CD4-positive, CD25-positive, alpha-beta regulatory T cell (primary cell): Measurements from ENCODE around the gene NANOG. TPM values are rescaled to one million over a fixed set of nuclear protein-coding genes. Genes with fewer than 3 reads are reported as not detected.
"Not testable (repeated sequence)": the region's sequence is repeated elsewhere in the genome, so short reads cannot be mapped to it uniquely, and the experiment has no call there.

ENCODE experiments used
- ATAC-seq, 2 donors: fragments of 150-1000 bp; cut with Tn5 transposase; one replicate each; pipeline ENCODE4 v1.10.0; 2021; ENCODE audit warnings: low read depth in 2 of 2, moderate number of reproducible peaks in 2 of 2, moderate library complexity in 1 of 2
- DNase-seq, 3 donors: peaks; one replicate each; pipeline versions ENCODE4 v3.0.0 to v3.0.0-alpha.2; 2012 to 2022; ENCODE audit warnings: mixed read lengths in 1 of 3
- H3K27ac ChIP-seq: one replicate; pipeline ENCODE4 v1.7.0; 2013; ENCODE audit warnings: mild to moderate bottlenecking, low read length; ENCODE audit not compliant: insufficient read depth, poor library complexity, severe bottlenecking
- H3K27me3 ChIP-seq: one replicate; pipeline ENCODE4 v1.7.0; 2013; ENCODE audit warnings: low read length; ENCODE audit not compliant: control insufficient read depth, insufficient read depth
- H3K36me3 ChIP-seq: one replicate; pipeline ENCODE4 v1.7.0; 2013; ENCODE audit warnings: mild to moderate bottlenecking, low read length, moderate library complexity; ENCODE audit not compliant: control insufficient read depth, insufficient read depth
- H3K4me1 ChIP-seq: 2 replicates; pipeline ENCODE4 v1.7.0; 2013; ENCODE audit warnings: mild to moderate bottlenecking, low read length; ENCODE audit not compliant: insufficient read depth, control insufficient read depth, poor library complexity, severe bottlenecking
- H3K4me3 ChIP-seq: one replicate; pipeline ENCODE4 v1.7.0; 2013; ENCODE audit warnings: low read depth, mild to moderate bottlenecking, low read length, moderate library complexity
- H3K9me3 ChIP-seq, 2 experiments: 1 replicate in 1 of 2; 2 replicates in 1 of 2; pipeline ENCODE4 v1.7.0; 2013; ENCODE audit warnings: low read length in 2 of 2, mild to moderate bottlenecking in 1 of 2, moderate library complexity in 1 of 2; ENCODE audit not compliant: control insufficient read depth in 2 of 2
- H3K27ac Mint-ChIP-seq, 3 donors: one replicate each; pipeline ENCODE4 v1.8.0; 2020 to 2022; ENCODE audit warnings: mild to moderate bottlenecking in 3 of 3, mixed read lengths in 3 of 3, moderate library complexity in 2 of 3
- H3K27me3 Mint-ChIP-seq: one replicate; pipeline ENCODE4 v1.8.0; 2022; ENCODE audit warnings: mild to moderate bottlenecking, mixed read lengths
- H3K36me3 Mint-ChIP-seq: one replicate; pipeline ENCODE4 v1.8.0; 2020; ENCODE audit warnings: mixed read lengths
- H3K4me1 Mint-ChIP-seq, 4 donors: one replicate each; pipeline ENCODE4 v1.8.0; 2020 to 2022; ENCODE audit warnings: mixed read lengths in 4 of 4, mild to moderate bottlenecking in 1 of 4
- H3K4me3 Mint-ChIP-seq, 4 donors: one replicate each; pipeline ENCODE4 v1.8.0; 2020 to 2022; ENCODE audit warnings: mild to moderate bottlenecking in 4 of 4, mixed read lengths in 4 of 4, moderate library complexity in 3 of 4
- H3K9me3 Mint-ChIP-seq, 7 donors: one replicate each; pipeline ENCODE4 v1.8.0; 2020 to 2022; ENCODE audit warnings: mixed read lengths in 7 of 7, mild to moderate bottlenecking in 3 of 7, moderate library complexity in 2 of 7
- polyA plus RNA-seq, 4 donors: library from polyadenylated mRNA; unstranded; fragments of 300-500 nt; fragmentation: Illumina TruSeq; gene quantifications; one replicate each; pipeline ENCODE4 v1.2.3, GENCODE V29; 2021
- total RNA-seq: library from RNA; stranded (reverse); gene quantifications from one replicate; pipeline ENCODE4 v1.2.3, GENCODE V29; 2022

The NANOG gene
- total and polyA plus RNA-seq, 5 donors from 2014 or later = not detected

- Histone ChIP-seq H3K4me1 (no peaks in the 10 kb centered on the region), H3K9me3 (no peaks in the 10 kb centered on the region), H3K27me3 (peaks cover 2% of the 10 kb centered on the region), H3K36me3 (no peaks in the 10 kb centered on the region), H3K4me3 (no peak overlapping the region), H3K27ac (no peak overlapping the region)
- no peak overlapping the region for H3K4me3 Mint-ChIP-seq
- peak overlapping the region in 1 of 3 donors; percentile 24 for H3K27ac Mint-ChIP-seq
- H3K36me3 Mint-ChIP-seq = no peaks in the 10 kb centered on the region
- no peak for ATAC-seq
- peaks cover 21% of the 10 kb centered on the region for H3K27me3 Mint-ChIP-seq
- no peak for DNase-seq
- H3K4me1 Mint-ChIP-seq = peaks cover 0 to 3% (median 0%) of the 10 kb centered on the region in 4 donors
- H3K9me3 Mint-ChIP-seq = no peaks in the 10 kb centered on the region
These were observed 46.6 kb downstream of the NANOG start for GRCh38 chr12:7835766-7836165.

GRCh38 chr12:7837366-7837765 lies 48.2 kb downstream of the NANOG start:
- H3K9me3 Mint-ChIP-seq = no peaks in the 10 kb centered on the region
- ATAC-seq (no peak), DNase-seq (no peak)
- no peak overlapping the region for H3K4me3 ChIP-seq
- no peaks in the 10 kb centered on the region for H3K4me1 ChIP-seq
- H3K36me3 Mint-ChIP-seq = no peaks in the 10 kb centered on the region
- no peak overlapping the region for H3K27ac Mint-ChIP-seq
- no peaks in the 10 kb centered on the region for H3K4me1 Mint-ChIP-seq
- peaks cover 19% of the 10 kb centered on the region for H3K27me3 Mint-ChIP-seq
- H3K36me3 ChIP-seq = no peaks in the 10 kb centered on the region
- H3K4me3 Mint-ChIP-seq = no peak overlapping the region
- peaks cover 2% of the 10 kb centered on the region for H3K27me3 ChIP-seq
- no peaks in the 10 kb centered on the region for H3K9me3 ChIP-seq
- H3K27ac ChIP-seq = no peak overlapping the region

GRCh38 chr12:7839226-7839625 lies 50.0 kb downstream of the NANOG start:
- not testable (repeated sequence) for ATAC-seq, H3K36me3 Mint-ChIP-seq, DNase-seq, H3K27ac Mint-ChIP-seq, H3K9me3 Mint-ChIP-seq, H3K36me3 ChIP-seq, H3K27me3 ChIP-seq, H3K27ac ChIP-seq, H3K9me3 ChIP-seq, H3K4me1 ChIP-seq, H3K4me3 ChIP-seq, H3K4me1 Mint-ChIP-seq, H3K4me3 Mint-ChIP-seq
- peaks cover 15% of the 10 kb centered on the region for H3K27me3 Mint-ChIP-seq

- DNase-seq, H3K9me3 Mint-ChIP-seq, H3K4me1 Mint-ChIP-seq, H3K27ac ChIP-seq, ATAC-seq, H3K36me3 ChIP-seq, H3K36me3 Mint-ChIP-seq, H3K27ac Mint-ChIP-seq, H3K27me3 ChIP-seq, H3K4me1 ChIP-seq, H3K4me3 ChIP-seq, H3K4me3 Mint-ChIP-seq, H3K9me3 ChIP-seq: not testable (repeated sequence)
- peaks cover 15% of the 10 kb centered on the region for H3K27me3 Mint-ChIP-seq
These were observed 50.6 kb downstream of the NANOG start for GRCh38 chr12:7839848-7840247.

GRCh38 chr12:7842444-7842843 lies 53.2 kb downstream of the NANOG start:
- H3K9me3 Mint-ChIP-seq, H3K4me3 ChIP-seq, H3K27ac Mint-ChIP-seq, H3K4me1 ChIP-seq, H3K27me3 Mint-ChIP-seq, H3K36me3 ChIP-seq, H3K4me1 Mint-ChIP-seq, H3K27ac ChIP-seq, H3K36me3 Mint-ChIP-seq, H3K27me3 ChIP-seq, H3K4me3 Mint-ChIP-seq, H3K9me3 ChIP-seq, DNase-seq: not testable (repeated sequence)
- ATAC-seq = peak in 1 of 2 donors; percentile 55

GRCh38 chr12:7843149-7843548 lies 53.9 kb downstream of the NANOG start:
- peak overlapping the region; percentile 51 for H3K27ac ChIP-seq
- H3K4me3 ChIP-seq, H3K36me3 Mint-ChIP-seq, H3K27me3 Mint-ChIP-seq, H3K4me3 Mint-ChIP-seq, H3K4me1 ChIP-seq, H3K4me1 Mint-ChIP-seq, H3K27ac Mint-ChIP-seq, H3K9me3 Mint-ChIP-seq, H3K9me3 ChIP-seq, H3K27me3 ChIP-seq, DNase-seq, H3K36me3 ChIP-seq: not testable (repeated sequence)
- ATAC-seq = peak in 1 of 2 donors; percentile 43

GRCh38 chr12:7843583-7843982 lies 54.4 kb downstream of the NANOG start:
- H3K4me3 Mint-ChIP-seq = peak overlapping the region in 2 of 4 donors; percentile 51 to 65
- H3K4me3 ChIP-seq = peak overlapping the region; percentile 32
- H3K4me1 Mint-ChIP-seq, H3K9me3 ChIP-seq, H3K27ac Mint-ChIP-seq, H3K4me1 ChIP-seq, H3K9me3 Mint-ChIP-seq, H3K27ac ChIP-seq, H3K36me3 Mint-ChIP-seq, H3K36me3 ChIP-seq, H3K27me3 ChIP-seq: not testable (repeated sequence)
- ATAC-seq (peak; percentile 57 to 59), DNase-seq (peak in 1 of 3 donors; percentile 23)
- H3K27me3 Mint-ChIP-seq = peaks cover 10% of the 10 kb centered on the region

- no peaks in the 10 kb centered on the region for H3K36me3 Mint-ChIP-seq
- peaks cover 0 to 2% (median 0%) of the 10 kb centered on the region in 7 donors for H3K9me3 Mint-ChIP-seq
These were observed 54.9 kb downstream of the NANOG start for GRCh38 chr12:7844116-7844515.

More at GRCh38 chr12:7844116-7844515, 54.9 kb downstream of the NANOG start:
- no peak for ATAC-seq
- DNase-seq = no peak
- Histone ChIP-seq H3K27me3 (peaks cover 2% of the 10 kb centered on the region), H3K36me3 (no peaks in the 10 kb centered on the region), H3K9me3 (no peaks in the 10 kb centered on the region), H3K4me1 (no peaks in the 10 kb centered on the region), H3K4me3 (no peak overlapping the region), H3K27ac (no peak overlapping the region)
- Mint-ChIP-seq H3K4me3 (no peak overlapping the region), H3K27me3 (peaks cover 8% of the 10 kb centered on the region), H3K27ac (no peak overlapping the region), H3K4me1 (peaks cover 0 to 7% (median 3%) of the 10 kb centered on the region in 4 donors)
